HG03039 (cell line): ENCODE measurements around the gene LRIG1.

Experiments
- ATAC-seq: cut with Tn5 transposase; IDR thresholded peaks from one replicate; pipeline ENCODE4 v1.9.1; 2021; ENCODE audit warnings: mild to moderate bottlenecking, moderate library complexity; ENCODE audit not compliant: unreplicated experiment

LRIG1 gene

DNA sequence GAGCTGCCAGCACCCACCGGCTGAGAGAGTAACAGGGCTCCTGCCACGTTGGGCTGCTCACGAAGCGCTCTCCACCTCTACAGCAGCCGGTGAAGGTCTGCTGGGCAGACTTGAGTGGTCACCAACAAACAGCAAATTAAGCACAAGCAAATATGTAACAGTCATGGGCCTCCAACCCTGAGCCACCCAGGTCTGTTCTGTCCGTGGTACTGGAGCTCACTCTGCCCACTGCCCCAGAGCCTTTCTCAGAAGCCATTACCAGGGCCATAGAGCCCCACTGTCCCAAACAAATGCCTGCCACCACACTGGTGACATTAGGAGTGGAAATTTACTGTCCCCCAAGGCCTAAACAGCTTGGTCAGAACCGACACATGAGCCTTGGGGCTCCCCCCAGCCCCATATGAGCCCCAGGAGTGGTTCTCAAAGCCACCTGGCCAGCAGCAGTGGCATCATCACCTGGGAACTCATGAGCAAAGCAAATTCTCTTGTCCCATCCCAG is 56.6 kb downstream of the LRIG1 start:
- ATAC-seq, result no peak

DNA sequence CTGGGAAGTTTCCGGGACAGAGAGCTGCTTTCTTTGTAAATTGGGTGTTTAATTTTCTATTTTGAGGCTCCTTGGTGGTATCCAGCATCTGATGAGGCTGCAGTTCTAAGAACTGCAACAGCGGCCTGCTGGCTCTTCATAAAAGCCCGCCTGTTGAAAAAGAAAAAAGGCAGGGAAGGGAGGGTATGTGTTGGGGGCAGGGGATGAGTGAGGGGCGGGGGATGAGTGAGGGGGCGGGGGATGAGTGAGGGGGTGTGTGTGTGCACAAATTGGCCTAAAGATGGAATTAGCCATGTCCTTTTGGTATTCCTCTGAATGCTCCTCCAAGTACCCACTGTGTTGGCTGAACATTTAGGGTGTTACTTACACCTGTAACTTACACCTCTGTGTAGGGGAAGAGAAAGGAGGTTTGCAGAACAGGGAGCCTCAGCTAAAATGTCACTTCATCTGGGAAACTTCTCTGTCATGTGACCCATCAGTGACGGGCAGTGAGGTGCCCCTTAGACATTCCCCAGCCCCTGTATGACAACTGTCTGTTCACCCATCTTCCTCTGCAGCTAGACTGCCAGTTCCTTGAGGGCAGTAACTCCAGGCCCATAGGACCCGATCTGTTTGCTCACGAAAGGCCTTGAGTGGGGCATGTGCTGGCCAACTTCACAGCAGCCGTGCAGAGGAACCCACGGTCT is 57.6 kb downstream of the LRIG1 start:
- no peak for ATAC-seq

DNA sequence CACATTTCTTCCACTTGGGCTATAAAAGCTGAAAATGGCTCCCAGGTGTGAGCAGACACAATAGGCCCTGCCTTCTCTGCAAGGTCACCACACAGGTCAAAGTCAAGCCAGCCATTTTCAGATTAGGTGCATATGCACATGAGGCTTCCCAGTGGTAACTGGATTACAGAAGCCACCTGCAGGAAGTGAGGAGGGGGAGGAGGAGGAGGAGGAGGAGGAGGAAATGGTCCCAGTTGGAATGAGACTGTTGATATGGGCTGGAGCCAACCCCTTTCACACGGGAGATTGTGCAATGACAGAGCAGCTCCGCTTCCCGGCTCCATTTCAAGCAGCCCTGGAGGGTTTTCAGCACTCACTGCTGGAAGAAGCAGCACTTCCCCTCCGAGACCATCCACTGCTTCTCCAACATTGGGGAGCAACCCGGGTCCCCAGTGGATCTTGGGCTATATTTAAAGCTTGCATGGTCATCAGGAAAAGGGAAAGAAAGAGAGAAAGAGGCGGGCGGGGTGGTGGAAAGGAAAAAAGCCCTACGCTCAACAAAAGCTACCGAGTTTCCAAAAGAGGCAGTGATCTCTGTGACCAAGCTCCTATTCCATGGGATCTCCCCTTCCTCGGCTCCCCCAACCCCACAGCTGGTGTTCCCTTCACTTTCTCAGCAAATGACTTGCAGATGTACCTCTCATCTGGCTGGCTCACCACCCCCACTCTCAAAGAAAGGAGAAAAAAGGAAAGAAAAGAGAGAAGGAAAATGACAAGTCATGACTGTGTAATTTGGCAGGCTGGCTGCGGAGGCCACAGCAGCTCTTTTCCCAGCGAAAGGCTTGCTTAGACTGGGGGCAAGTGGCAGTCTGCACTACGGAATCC is 58.3 kb downstream of the LRIG1 start:
- ATAC-seq, result no peak

DNA sequence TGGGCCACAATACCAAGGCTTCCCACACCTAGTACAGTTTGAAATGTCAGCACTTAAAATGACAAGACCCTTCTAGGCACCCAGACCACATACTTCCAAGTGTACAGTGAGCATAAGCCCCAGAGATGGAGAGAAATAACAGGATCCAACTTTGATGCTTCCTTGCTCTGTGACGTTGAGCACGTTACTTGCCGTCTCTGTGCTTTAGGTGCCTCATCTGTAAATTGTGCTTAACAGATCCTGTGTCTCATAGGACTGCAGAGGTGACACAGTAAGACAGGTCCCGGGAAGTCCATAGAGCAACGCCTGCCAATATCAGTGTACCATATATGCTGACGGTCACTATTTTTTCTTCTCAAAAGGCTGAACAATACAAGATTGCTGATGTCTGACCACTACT is 59.1 kb downstream of the LRIG1 start:
- no peak for ATAC-seq

DNA sequence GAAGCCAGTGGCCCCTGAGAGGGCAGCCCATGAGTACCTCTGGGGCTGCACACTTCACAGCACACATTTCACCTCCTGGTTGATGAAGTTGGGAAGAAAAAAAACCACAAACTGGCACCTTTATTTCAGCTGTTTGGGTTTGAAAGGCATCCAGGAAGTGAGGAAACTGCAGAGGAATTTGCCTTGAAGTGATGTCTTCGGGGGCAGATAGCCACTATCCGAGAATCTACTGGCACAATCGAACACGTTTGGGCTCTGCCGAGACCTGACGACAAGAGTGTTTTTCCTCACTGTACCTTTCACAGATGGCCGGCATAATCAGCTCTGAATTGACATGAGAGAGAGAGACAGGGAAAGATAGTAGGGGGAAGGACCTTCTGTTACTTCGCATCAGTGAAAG is 59.7 kb downstream of the LRIG1 start:
- no peak for ATAC-seq

DNA sequence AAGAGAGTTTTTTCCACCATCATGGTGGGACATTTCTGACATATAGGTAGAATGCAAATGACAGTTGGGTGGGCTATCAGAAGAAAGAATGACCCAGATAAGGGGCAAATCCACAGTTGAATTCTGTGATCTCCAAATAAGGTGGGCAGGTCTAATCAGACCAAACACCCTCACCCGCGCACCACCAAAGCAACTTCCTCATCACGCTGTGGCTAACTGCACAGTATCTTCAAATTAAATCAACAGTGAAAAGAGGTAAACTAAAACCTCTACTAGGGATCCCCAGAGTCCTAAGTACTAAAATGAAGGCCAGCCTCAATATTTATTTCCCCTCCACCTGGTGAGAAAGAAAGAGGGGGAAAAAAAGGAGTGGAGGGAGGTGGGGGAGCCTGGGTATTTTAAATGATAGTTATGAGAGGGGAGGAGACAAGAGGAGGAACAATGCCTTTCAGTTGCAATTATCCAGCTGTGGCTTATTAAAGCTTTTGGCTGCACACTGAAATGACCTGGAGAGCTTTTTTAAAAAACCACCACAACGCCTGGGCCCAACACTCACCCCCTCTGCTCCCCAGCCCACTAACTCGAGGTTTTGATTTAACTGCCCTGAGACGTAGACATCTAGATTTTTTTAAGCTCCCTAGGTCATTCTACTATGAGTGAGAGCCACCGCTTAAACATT is 61.0 kb downstream of the LRIG1 start:
- no peak for ATAC-seq

DNA sequence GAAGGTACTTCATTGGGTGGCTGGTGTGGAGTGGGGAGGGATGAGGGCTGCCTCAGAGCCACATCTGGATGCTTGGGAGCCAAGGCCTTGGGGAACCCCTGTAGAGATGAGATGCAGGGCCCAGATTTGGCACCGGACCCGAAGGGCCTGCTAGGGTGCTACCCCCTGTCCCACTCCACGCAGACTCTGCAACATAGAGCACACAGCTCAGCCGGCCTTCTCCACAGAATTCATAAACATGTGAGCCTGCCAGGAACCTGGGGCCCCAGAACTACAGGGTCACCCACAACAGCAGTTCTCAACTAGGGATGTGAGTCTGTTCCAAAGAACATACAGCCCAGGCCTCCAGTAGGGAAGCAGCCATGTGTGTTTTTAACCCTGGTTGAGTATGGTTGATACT is 62.8 kb downstream of the LRIG1 start:
- no peak for ATAC-seq

DNA sequence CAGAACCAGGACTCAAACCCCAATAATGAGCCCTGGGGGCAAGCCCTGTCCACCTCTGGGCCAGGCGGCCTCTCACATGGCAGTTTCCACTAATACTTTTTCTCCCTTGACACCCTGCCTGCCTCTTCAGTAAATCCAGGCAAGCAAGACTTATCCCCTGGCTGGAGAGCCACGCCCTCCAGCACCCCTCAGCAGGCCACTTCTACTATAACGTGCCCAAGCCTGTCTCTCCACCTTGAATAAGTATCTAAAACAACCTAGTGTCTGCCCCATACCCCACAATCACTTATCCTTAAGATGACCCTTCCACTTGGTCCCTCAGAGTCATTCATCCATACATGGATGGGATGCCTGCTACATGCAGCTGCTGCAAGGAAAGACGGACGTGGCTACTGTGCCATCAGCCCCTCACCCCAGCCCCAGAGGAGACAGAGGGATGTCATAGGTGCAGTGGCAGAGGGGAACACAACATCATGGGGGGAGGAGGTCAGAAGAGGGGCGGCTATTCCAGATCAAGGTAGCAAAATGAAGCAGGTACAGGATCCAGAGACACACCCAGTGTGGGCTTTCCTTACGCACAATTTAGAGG is 63.4 kb downstream of the LRIG1 start:
- no peak for ATAC-seq

DNA sequence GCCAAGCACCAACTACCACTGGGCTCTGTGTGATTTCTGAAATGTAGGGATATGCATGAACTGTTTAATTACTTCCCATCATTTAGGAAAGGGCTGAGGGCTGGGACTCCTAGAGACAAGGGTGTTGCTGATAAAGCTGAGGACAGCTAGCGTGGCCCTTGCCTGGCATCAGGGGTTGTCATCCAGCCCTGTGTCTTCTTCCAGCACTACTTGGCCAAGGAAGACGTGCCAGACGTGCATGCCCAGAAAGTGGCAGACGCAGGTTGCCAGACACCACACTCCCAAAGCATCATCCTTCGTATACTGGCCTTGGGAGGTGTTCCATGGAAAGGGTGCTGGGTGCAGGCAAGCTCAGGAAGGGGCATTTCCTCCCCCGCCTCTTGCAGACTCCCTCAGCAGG is 64.8 kb downstream of the LRIG1 start:
- no peak for ATAC-seq

DNA sequence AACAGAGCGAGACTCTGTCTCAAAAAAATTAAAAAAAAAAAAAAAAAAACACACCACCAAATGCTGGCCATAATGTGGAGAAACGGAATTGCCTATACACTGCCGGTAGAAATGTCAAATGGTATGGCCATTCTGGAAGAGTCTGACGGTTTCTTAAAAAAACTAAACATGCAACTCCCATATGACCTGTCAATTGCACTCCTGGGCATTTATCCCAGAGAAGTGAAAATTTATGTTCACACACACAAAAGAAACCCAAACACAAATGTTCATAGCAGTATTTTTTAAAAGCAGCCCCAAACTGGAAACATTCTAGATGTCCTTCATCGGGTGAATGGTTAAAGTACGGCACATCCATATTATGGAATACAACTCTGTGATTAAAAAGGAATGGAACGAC is 66.1 kb downstream of the LRIG1 start:
- no peak for ATAC-seq

DNA sequence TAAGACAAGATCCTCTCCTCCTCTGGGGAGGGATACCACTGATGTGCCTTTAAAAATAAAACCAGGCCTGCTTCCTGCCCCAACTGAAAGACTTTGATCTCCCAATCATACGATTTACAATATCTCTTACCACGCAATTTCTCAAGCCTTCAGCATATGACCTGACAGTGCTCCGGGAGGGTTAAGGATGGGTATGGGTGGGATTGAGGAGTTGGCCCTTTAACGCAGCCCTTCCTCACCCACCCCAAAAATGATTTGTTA is 67.4 kb downstream of the LRIG1 start:
- no peak for ATAC-seq

DNA sequence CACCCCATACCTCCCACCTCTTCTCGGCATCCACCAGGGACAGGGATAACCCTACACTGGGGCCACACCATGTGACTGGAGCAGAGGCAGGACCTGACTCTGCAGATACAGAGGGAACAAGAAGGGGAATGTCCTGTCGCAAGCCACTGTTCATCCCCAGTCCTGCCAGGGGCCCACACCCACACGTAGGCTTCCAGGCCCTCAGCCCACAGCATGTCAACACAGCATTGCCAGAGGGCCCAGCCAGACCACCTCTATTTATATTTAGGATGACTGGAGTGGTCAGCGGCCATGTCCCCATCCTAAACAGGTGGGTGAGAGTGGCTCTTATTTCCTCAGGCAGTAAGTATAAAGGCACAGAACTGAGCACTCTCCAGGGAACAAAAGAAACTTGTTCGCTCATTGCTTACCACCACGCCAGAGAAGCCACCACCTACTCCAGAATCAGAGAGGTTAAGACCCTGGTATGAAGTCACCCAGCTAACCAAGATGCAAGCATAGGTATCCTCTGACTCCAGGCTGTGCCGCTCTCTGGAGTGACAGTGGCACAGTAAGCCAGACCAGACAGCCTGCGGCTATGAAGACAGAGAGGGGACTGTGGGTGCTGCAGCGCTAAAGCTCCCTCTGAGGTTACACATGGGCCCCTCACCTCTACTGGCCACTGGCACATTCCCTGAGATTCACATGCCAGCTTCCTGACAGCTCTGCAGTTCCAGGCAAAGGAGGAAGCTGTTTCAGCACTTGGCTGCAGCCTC is 67.9 kb downstream of the LRIG1 start:
- no peak for ATAC-seq

DNA sequence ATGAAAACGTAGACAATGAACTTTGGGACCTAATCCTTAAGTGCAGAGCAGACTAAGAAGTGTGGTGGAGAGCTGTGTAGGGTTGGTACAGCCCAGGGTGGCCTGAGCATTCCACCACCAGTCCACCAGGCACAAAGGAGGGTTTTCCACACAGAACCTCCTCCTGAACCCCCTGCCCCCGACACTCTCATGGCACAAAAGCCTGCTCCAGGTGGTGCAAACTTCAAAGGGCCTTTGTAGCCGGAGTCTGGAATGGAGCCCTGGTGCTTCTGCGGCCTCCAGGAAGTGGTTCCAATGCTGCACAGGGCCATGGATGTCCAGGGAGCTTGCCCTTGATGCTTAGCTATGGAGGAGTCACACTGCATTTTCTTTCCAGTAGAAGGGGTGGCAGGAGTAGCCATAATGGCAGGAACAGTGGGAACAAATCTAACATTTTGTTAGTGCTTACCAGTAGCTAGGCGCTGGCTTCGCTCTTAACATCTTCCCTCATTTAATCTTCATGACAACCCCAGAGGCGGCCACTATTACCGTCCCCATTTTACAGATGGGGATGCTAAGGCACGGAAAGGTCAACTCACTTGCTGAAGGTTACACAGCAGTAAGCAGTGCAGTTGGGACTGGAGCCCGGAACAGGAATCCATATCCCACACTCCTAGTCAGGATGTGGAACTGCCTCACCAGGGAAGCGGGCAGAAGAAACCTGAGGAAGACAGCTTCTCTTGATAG is 68.6 kb downstream of the LRIG1 start:
- no peak for ATAC-seq

DNA sequence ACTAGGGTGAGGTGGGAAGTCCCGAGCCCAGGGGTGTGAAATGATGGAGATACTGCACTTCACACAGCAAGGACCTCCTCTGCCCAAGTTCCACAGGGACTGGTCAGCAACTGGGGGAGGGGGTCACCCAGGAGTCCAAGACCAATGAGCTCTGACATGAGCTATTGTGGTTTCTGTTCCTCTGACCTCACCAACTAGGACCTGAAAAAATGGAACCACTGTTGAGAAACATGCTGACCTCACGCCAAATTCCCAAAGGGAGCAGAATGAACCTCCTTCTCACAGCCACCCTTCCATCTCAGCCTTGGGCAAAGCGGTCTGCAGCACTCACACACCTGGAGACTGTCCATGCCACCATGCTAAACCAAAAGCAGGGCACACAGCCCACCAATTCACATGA is 69.3 kb downstream of the LRIG1 start:
- no peak for ATAC-seq

DNA sequence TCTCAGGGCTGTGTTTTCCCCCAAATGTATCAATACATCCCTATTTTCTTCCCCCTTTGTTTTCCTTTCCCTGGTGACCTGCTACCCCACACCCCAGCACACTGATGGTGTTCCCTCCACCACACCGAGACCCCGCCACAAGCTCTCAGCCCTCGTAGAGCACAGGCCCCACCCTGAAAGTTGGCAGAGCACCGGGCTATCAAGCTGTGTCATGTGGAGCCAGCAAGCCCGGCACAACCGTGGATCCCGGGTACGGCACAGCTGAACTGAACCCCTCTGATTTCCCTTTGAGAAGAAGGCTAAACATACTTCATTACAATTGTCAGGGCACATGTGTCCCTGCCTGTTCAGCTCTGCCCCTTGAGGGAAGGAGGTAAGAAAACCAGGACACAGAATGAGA is 69.9 kb downstream of the LRIG1 start:
- ATAC-seq, result no peak

DNA sequence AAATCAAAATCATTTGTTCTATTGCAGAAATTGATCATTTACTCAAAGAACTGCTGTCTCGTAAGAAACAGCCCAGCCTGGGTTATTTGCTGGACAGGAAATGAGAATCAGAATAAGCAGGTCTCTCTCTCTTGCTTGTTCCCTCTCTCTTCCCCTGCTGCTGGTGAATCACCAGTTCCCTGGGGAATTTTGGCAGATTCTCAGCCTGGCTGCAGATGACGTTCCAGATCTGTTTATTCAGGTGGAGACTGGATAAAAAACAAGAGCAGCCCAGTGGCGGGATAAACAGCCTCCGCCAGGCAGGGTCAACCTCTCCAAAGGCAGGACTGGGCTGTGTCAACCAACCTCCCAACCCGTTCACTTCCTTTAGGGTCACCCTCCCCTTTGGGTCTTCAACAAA is 72.1 kb downstream of the LRIG1 start:
- ATAC-seq, result no peak

DNA sequence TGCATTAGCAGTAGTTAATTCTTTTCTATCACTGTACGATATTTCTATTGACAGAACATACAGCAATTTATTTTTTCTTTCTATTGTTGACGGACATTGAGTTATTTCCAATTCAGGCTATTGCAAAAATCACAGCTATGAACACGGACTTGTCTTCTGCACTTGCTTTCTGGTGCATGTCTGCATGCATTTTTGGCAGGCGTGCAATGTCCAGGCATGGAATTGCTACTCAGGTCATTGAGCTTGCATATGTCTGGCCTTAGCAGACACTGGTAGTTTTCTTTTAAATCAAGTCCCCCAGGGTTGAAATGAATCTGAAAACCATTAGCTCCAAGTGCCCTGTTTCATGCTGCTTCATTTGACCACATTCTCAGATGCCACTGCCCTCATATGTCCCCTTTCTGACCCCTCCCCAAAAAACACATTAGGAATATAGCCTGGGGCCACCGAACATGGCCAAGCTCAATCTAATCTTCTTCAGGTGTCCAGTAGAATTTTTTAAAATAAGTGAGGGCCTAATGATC is 72.8 kb downstream of the LRIG1 start:
- ATAC-seq, result no peak

DNA sequence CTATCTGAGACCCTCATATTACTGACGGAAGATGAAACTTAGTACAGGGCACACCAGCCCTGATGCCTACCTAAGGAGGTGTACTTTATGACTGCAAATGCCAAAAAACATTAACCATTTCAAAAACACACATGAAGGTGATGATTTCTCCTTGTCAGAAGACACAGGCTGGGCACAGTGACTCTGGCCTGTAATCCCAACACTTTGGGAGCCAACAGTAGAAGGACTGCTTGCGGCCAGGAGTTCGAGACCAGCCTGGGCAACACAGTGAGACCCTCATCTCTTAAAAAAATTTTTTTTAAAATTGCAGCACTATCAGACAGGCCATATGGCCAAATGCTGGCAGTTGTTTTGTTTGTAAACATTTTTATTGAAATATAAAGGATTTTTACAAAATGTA is 73.5 kb downstream of the LRIG1 start:
- no peak for ATAC-seq

DNA sequence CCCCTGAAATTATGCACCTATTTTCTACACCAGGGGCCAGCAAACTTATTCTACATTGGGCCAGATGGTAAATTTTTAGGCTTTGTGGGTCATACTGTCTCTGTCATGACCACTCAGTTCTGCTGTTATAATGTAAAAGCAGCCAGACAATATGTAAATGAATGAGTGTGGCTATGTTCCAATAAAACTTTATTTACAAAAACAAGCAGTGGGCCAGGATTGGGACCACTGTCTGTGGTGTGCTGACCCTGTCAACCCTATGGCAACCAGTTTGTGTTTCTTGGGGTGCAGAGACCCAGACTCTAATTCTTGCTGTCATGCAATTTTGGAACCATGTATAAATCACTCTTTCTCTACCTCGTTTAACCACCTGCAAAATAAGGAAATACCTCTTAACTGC is 74.7 kb downstream of the LRIG1 start:
- ATAC-seq, result no peak

DNA sequence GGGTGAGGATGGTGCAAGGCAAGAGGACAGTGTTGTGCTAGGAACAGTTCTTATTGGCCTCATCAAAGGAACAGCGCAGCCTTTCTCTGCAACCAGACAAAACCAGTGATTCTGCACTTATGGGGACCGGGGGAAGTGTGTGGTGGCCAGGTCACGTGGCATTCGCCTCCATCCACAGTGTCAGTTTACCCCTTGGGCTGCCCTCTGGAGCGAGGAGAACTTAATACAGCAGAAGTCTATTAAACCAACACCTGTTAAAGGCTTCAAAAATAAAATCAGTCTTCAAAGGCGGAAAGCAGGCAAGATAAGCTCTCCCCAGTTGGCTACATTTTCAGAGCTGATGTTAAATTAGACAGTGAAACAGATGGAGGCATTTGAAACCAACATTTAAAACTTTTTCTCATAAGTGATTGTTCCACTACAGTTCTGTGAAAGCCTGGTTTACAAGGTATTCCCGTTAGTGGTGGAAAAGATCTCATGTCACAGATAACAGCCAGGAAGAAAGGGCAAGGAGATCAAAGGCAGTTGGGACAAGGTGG is 75.2 kb downstream of the LRIG1 start:
- ATAC-seq, result no peak
